ENCODE data around the gene CPTP.

DNA sequence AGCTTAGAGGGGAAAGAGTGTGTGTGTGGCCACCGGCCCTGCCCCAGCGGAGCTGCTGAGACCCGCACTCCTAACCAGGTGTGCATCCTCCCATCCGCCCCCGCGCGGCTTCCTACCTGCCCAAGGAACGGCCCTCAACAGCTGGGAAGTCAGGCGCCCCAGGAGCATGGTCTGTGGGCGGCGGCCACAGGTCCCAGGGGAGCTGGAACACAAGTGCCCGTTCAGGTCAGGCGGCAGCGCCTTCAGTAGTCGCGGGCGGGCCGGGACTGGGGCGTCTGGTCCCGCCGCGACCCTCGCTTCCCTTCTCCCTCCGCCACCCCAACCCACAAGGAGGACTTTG is 50.0 kb downstream of the CPTP start:
- TF ChIP-seq, protein P1, sequence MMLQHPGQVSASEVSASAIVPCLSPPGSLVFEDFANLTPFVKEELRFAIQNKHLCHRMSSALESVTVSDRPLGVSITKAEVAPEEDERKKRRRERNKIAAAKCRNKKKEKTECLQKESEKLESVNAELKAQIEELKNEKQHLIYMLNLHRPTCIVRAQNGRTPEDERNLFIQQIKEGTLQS (IDR thresholded peaks at IDR 0.05), result no peak
- TF ChIP-seq CTCF (IDR thresholded peaks at IDR 0.05; ENCODE audit: low read depth, low read length, missing input control) (no peak), TAF1 (conservative IDR thresholded peaks at IDR 0.05) (no peak), RAD21 (IDR thresholded peaks at IDR 0.05) (no peak), EGR1 (IDR thresholded peaks at IDR 0.05; ENCODE audit: low read depth in 2 of 2) (no peak), SP1 (IDR thresholded peaks at IDR 0.05) (no peak)
